GM19023 (cell line): ENCODE measurements around the gene ABHD15.

Source experiments
- ATAC-seq: cut with Tn5 transposase; IDR thresholded peaks from one replicate; pipeline ENCODE4 v1.9.1; 2021; ENCODE audit warnings: mild to moderate bottlenecking, moderate library complexity; ENCODE audit not compliant: unreplicated experiment

ABHD15 gene

DNA sequence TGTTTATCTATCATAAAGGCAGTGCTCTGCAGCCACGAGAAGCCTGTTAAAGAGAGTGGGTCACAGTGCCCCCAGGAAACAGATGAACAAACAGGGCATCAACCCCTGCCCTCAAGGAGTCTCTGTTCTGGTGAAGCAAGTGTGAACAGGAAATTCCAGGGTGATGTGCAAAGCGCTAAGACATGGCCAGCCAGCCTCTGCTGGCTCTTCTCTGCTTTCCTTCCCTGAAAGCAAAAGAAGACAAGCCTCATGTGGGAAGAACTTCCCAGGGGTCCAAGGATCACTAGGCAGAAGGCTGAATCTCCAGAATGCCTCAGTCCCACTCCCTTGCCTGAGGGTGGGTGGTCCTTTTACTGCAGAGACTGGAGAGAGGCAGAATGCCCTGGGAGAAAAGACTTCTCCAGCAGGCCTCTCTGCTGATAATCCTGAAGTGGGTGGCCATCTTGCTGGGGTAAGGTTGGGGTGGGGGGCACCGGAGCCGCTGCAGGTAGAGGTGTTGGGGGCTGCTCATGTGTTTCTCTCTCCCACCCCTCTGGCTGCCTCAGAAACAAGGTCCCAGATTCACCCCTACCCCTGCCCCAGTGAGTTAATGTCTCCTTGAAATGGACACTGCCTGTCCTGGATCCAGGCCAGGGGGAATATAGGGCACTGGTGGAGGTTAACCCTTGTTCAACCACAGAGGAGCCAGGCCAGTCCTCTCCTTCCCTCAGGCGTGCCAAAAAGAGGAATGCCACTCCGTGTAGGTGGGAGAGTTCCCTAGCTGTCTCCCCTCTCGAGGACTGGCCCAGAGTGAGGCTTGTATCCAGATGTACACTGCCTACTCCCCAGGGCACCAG lies 28.5 kb upstream of the ABHD15 start:
- ATAC-seq = no peak

DNA sequence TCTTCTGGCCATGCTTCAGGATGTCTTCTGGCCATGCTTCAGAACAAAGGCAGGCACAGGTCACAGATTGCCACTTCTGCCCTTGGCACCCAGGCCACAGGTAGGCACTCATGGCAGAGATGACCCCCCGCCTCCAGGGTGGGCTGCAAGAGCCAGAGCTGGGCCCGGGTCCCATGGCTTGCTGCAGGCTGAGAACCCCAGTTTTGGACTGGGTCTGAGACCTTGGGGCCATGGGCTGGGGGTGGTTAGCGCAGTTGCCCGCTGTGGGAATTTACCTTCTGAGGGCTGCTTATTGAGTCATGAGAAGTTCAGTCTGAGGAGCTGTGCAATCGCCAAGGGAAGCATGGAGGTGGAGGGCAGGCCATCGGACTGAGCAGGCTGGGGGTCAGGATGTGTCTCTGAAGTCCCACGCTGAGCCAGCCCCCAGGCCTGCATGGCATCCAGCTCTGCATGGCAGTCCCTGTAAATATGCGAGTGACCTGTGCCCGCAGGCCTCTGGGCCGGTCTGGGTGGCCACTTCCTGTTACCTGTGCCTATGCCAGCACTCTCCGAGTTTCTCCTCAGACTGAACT lies 27.8 kb upstream of the ABHD15 start:
- ATAC-seq = no peak

GRCh38 chr17:29593591-29594518 lies 27.0 kb upstream of the ABHD15 start:
- no peak for ATAC-seq

DNA sequence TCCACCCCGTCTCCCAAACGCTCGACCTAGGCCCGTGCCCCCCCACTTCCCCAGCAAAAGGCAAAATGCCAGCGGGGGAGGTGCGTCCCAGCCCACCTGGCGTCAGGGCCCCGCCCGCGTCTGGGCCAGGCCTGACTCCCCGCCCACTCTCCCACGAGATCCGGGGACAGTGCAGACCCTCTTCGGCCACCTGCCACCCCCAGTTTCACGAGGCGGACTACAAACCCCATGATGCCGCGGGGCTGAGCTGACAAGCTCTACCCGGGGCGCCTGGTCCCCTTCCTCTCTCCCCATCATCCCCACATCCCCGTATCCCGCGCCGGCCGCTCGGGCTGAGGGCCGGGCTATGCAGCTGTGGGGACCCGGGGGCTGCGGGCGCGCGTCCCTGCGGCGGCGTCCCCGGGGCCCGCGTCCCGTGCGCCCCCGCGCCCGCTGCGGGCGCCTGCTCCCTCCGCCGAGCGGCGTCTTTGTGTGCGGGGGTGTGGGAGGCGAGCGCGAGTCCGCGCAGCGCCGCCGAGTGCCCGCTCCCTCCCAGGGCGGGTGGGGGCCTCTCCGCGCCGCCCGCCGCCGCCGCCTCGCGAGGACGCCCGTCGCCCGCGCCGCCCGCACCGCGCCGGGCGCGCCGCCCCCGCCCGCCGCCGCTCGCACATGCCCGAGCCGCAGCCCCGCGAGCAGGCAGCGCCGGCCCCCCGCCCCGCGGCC lies 26.2 kb upstream of the ABHD15 start, which contains the start of gene ANKRD13B:
TSS of gene ANKRD13B (plus strand) at position 283 of the 702 bp plus-strand sequence. CDS start 490 bp downstream, outside the sequence.
- ATAC-seq = no peak

DNA sequence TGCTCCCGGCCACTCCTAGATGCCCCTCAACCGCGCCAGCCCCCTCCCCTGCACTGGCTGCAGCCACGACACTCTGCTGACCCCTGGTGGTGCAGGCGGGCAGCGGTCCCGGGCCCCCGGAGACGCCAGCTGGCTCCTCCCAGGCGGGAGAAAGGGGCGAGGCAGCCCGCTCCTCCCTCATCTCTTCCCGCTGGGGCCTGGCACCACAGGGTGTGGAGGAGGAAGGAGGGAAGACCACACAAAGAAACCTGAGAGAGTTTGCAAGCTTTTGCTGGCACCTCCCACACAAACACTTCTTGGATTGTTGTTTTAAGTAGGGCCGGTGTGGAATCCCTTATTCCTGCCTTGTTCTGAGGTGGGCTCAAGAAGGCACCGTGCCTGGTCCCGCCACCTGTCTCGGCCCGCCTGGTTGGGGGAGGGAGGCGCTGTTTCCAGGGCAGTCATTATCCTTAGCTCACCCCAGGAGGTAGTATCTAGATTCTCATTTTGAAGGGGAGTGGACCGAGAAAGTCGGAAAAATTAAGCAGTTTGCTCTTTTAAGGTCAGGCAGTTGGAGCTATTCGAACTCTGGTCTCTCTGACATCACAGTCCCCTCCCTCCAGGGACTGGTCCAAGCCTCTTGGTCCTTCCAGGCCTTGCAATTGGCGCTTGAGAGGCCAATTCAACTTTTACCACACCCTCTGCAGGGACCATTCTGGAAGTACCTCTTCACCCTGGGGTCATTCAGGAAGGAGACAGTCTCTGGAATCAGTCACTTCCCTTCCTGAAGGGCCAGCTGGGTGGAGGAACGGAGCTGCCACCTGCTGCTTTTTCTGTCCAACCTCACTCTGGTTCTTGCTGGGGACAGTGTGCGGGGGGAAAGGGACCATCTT lies 25.1 kb upstream of the ABHD15 start:
- no peak for ATAC-seq

DNA sequence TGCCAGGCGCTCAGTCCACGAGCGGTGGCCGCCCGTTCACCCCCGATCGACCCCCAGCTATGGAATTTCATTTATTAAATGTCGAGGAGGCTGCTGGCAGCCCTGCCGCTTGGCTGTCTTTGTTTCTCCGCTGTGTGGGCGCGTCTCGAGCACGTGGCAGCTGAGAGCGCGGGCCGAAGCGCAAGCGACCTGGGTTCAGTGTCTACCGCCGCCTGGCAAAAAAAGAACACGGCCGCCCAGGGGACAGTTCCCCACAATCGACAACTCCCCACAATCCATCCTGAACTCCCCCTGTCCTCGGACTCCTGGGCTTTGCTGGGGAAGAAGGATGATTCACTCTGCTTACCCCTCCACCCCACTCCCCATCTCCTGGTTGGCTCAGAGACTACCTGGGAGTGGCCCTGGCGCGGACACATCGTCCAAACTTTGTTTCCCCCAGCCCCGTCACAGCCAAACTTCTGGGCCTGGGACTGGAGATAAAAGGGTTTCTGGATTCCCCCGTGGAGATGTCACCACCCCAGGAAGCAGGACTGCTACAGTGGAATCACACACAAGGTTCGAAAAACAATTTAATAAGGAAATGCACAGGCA lies 24.4 kb upstream of the ABHD15 start:
- no peak for ATAC-seq

- no peak for ATAC-seq
These were observed 23.7 kb upstream of the ABHD15 start for GRCh38 chr17:29590411-29591145.

DNA sequence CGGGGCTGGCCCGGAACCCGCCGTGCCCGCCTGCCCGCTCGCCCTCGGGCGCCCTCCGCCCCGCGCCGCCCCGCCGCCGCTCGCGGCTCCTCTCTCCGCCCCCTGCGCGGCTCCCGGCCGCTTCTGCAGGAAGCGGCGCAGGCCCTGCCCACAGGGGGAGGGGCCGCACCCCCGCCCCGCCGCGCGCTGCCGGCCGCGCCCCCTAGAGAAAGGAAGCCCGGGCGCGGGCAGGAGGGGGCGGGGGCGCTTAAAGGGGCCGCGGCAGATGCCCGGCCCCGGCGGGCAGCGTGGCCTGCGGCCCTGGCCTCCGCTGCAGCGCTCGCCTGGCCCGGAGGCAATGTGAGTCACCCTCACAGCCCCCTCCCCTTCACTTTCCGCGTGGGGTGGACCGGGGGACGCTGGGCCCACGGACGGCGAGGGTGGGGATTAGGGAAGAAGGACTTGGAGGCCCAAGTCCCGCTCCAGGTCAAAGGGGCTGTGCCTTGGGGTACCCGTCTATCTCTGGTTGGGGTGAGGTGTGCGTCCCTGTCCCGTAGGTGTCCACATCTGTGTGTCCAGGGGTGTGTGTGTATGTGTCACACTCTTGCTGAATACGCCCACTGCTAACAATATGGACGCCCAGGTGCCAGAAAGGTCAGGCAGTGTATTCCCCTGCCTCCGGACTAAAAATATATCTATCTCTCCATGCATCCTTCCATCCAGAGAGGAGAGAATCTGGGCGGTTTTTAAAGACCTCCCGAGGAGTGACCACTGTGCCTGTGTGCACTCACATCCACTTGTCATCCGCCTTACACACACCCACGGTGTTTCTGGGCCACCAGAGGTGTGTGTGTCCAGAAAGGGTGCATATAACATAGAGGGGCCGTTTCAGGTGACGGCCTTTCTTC lies 22.9 kb upstream of the ABHD15 start, which contains the start of gene GIT1:
TSS of gene GIT1 (minus strand) at position 125 of the 887 bp plus-strand sequence. CDS start 270 bp downstream, outside the sequence.
- peak; percentile 58 for ATAC-seq

GRCh38 chr17:29588562-29589411 lies 21.9 kb upstream of the ABHD15 start:
- ATAC-seq = peak; percentile 24

DNA sequence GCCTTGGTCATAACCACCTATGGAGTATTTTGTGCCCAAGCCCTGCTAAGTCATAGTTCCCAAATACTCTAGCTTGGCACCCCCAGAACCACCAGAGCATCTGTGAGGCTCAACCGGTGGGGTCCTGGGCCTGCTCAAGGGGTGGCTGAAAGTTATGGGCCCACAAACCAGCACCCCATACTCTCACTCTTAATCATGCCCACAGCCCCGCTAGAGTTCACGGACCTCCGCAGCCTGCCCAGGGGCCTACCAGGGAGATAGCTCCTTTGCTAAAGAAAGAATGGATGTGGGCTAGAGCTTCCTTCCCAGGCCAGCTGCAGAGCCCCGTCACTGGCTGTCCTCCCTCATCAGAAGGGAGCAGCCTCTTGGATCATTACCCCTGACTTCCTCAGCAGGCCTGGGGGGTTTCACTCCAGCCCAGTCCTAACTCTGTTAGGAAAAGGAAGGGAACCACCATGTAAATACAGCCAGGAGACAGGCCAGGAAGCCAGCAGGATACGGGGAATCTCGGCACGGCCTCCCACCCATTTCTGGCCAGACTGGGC lies 21.3 kb upstream of the ABHD15 start:
- no peak for ATAC-seq

DNA sequence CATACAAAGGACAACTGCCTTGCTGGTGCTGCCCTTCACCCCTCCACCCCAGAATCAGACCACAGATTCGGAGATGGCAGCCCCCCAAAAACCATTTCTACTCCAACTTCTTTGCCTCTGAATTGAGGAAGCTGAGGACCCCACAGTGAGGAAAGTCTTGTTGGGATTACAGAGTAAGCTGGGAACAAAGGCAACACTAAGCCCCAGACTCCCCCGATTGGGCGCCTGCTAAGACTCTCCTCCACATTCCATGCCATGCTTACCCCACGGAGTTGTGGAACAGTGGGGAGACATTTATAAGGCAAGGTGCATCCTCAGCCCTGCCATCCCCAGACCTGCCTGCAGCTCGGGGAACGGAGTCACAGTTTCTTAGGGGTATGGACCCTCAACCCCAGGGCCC lies 20.8 kb upstream of the ABHD15 start:
- no peak for ATAC-seq

- ATAC-seq = no peak
These were observed 20.0 kb upstream of the ABHD15 start for GRCh38 chr17:29586676-29587469.

DNA sequence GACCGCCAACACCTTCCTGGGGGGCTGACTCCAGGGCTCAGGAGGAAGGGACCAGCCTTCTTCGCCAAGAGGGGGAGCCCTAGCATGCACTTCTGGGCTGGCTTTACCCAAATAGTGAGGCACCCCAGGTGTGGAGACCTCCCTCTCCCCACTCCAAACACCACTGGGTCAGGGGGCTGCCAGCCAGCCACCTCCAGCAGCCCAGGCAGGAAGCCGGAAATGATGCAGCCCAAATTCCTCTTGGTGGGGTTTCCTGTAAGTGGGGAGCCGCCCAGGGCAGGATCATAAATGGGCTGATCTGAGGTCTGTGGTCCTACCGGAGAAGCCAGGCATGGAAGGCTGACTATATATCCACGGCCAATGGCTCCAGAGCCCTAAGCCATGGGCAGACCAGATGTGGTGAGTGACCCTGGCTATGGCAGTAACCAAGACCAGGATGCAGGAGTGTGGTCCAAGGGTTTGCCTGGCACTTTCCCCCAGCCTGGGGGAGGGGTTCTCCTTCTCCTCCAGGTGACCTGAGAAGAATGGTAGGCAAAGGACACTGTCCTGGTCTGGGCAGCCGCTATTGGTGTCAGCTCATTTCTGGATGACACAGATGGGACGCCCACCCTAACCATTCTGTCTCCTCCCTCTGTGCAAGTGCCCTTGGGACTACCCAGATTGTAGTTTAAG lies 18.4 kb upstream of the ABHD15 start:
- no peak for ATAC-seq

DNA sequence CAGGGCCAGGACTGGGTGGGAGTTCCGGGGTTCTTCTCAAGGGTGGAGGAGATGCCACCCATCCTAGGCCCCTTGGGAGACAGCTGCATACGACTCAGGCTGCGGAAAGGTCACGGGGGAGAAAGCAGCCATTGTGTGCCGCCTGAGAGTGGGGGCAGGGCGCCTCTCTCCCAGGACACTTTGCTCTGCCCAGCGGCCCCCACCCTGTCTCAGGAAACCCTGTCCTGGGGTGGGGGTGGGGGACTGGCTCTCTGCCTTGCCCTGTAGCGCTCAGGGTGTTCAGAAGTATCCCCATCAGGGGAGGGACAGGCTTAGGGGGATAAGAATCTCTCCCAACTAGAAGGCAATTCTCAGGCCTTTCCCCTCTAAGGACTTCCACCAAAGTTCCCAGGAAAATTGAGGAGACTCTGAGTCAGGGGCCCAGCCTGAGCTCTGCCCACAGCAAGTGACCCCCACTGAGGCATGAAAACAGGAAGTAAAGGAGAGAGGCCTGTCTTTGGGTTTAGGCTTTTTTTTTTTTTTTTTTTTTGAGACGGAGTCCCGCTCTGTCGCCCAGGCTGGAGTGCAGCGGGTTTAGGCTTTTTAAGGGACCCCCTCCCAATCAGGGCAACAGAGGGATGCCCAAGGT lies 17.7 kb upstream of the ABHD15 start:
- ATAC-seq = no peak
